Uterus (tissue), 4 donors: ENCODE results near the gene CYSTM1. TPM values are rescaled to one million over a fixed set of nuclear protein-coding genes. Genes with fewer than 3 reads are reported as not detected.

Source experiments
- DNase-seq, 2 donors: peaks; one replicate each; pipeline ENCODE4 v3.0.0-alpha.2; 2019 to 2020
- H3K27ac ChIP-seq, 2 donors: fragments of 200-600 bp; sonication (generic); 1 replicate in 1 of 2; 2 replicates in 1 of 2; pipeline ENCODE4 v1.5.1; 2016 to 2018
- H3K27me3 ChIP-seq, 2 donors: fragments of 200-600 bp; sonication (generic); one replicate each; pipeline ENCODE4 v1.5.1; 2018 to 2019; ENCODE audit warnings: control low read depth in 1 of 2
- H3K36me3 ChIP-seq, 2 donors: fragments of 200-600 bp; sonication (generic); one replicate each; pipeline ENCODE4 v1.5.1; 2019; ENCODE audit warnings: control low read depth in 1 of 2
- H3K4me1 ChIP-seq, 2 donors: fragments of 200-600 bp; sonication (generic); one replicate each; pipeline ENCODE4 v1.5.1; 2018 to 2019; ENCODE audit warnings: control low read depth in 1 of 2
- H3K4me3 ChIP-seq, 2 donors: fragments of 200-600 bp; sonication (generic); 1 replicate in 1 of 2; 2 replicates in 1 of 2; pipeline ENCODE4 v1.5.1; 2018 to 2019; ENCODE audit warnings: mild to moderate bottlenecking in 1 of 2
- H3K9me3 ChIP-seq, 2 donors: fragments of 200-600 bp; sonication (generic); one replicate each; pipeline ENCODE4 v1.5.1; 2019; ENCODE audit warnings: control low read depth in 1 of 2
- CTCF ChIP-seq, 4 experiments: fragments of 200-600 bp in 2 of 4; fragments of 450-650 bp in 2 of 4; sonication (generic) in 2 of 4; IDR thresholded peaks; one replicate each; pipeline ENCODE4 v1.5.1; 2016 to 2019; ENCODE audit warnings: antibody characterized with exemption in 4 of 4, mild to moderate bottlenecking in 2 of 4, moderate library complexity in 1 of 4
- POLR2A ChIP-seq, 2 donors: fragments of 450-650 bp; IDR thresholded peaks; one replicate each; pipeline ENCODE4 v1.6.1; 2016; ENCODE audit warnings: antibody characterized with exemption in 2 of 2, mild to moderate bottlenecking in 1 of 2, moderate library complexity in 1 of 2
- intact Hi-C: fragments of 100-400 bp; cut with DNase I; formaldehyde crosslinking; loops from one replicate; pipeline ENCODE4 v1.15.1; 2023; ENCODE audit warnings: low total_unique reads
- total RNA-seq, 4 donors: library from RNA; depleted of rRNA in 3 of 4; stranded (reverse); fragments of >200 nt in 3 of 4; gene quantifications; one replicate each; pipeline versions ENCODE4 v1.1.0 to v1.2.4, GENCODE V29; 2014 to 2023
- donor health status: DM: yes; HTN: yes; CAD: no.

Gene CYSTM1
- total RNA-seq, 4 donors from 2014 or later: 4.4 to 76.8 (median 45.3) TPM

GRCh38 chr5:140130949-140131733, 43.8 kb upstream of the CYSTM1 start:
- TF ChIP-seq POLR2A (IDR thresholded peaks at IDR 0.05): no peak
- TF ChIP-seq CTCF (IDR thresholded peaks at IDR 0.05): no peak
- Histone ChIP-seq H3K27ac (no peak overlapping the region), H3K4me1 (no peaks in the 10 kb centered on the region), H3K36me3 (no peaks in the 10 kb centered on the region), H3K27me3 (no peaks in the 10 kb centered on the region), H3K4me3 (no peak overlapping the region), H3K9me3 (no peaks in the 10 kb centered on the region)
- no peak for DNase-seq
- intact Hi-C loops: no loop called here

GRCh38 chr5:140131967-140132409, 43.0 kb upstream of the CYSTM1 start:
- H3K27ac ChIP-seq: no peak overlapping the region
- TF ChIP-seq CTCF (IDR thresholded peaks at IDR 0.05) (no peak), POLR2A (IDR thresholded peaks at IDR 0.05) (no peak)

GRCh38 chr5:140133514-140134167, 41.3 kb upstream of the CYSTM1 start:
- Histone ChIP-seq H3K4me1 (no peaks in the 10 kb centered on the region), H3K36me3 (no peaks in the 10 kb centered on the region), H3K27ac (no peak overlapping the region), H3K9me3 (no peaks in the 10 kb centered on the region), H3K27me3 (no peaks in the 10 kb centered on the region), H3K4me3 (no peak overlapping the region)
- no peak for TF ChIP-seq CTCF (IDR thresholded peaks at IDR 0.05)
- no peak for TF ChIP-seq POLR2A (IDR thresholded peaks at IDR 0.05)
- intact Hi-C loops: no loop called here
- no peak for DNase-seq

More at GRCh38 chr5:140131967-140132409, 43.0 kb upstream of the CYSTM1 start:
- Histone ChIP-seq H3K9me3 (no peaks in the 10 kb centered on the region), H3K4me3 (no peak overlapping the region), H3K27me3 (no peaks in the 10 kb centered on the region), H3K4me1 (no peaks in the 10 kb centered on the region), H3K36me3 (no peaks in the 10 kb centered on the region)
- intact Hi-C loops: no loop called here
- no peak for DNase-seq

- intact Hi-C loops: no loop called here
- Histone ChIP-seq H3K4me1 (no peaks in the 10 kb centered on the region), H3K27ac (no peak overlapping the region), H3K4me3 (no peak overlapping the region), H3K27me3 (no peaks in the 10 kb centered on the region), H3K9me3 (no peaks in the 10 kb centered on the region), H3K36me3 (no peaks in the 10 kb centered on the region)
- DNase-seq: no peak
- TF ChIP-seq CTCF (IDR thresholded peaks at IDR 0.05) (no peak), POLR2A (IDR thresholded peaks at IDR 0.05) (no peak)
These were observed 40.6 kb upstream of the CYSTM1 start for GRCh38 chr5:140134277-140134935.

- Histone ChIP-seq H3K9me3 (no peaks in the 10 kb centered on the region), H3K4me1 (no peaks in the 10 kb centered on the region), H3K27me3 (no peaks in the 10 kb centered on the region), H3K4me3 (no peak overlapping the region), H3K27ac (no peak overlapping the region), H3K36me3 (no peaks in the 10 kb centered on the region)
- TF ChIP-seq POLR2A (IDR thresholded peaks at IDR 0.05) (no peak), CTCF (IDR thresholded peaks at IDR 0.05) (no peak)
- intact Hi-C loops: no loop called here
- DNase-seq: no peak
These were observed 39.9 kb upstream of the CYSTM1 start for GRCh38 chr5:140135127-140135526.
